Stomach (tissue), 9 donors: ENCODE data around the gene PTPRM. TPM values are rescaled to one million over a fixed set of nuclear protein-coding genes. Genes with fewer than 3 reads are reported as not detected.
A peak's percentile ranks its signal among the peaks of the same experiment; 100 is the strongest.

Experiments
- DNase-seq, 2 donors: peaks; one replicate each; pipeline versions ENCODE4 v3.0.0 to v3.0.0-alpha.2; 2013 to 2019
- H3K27ac ChIP-seq, 5 donors: fragments of 200-600 bp in 4 of 5; sonication (generic) in 4 of 5; one replicate each; pipeline ENCODE4 v1.5.1; 2013 to 2019; ENCODE audit warnings: mild to moderate bottlenecking in 1 of 5, moderate library complexity in 1 of 5
- H3K27me3 ChIP-seq, 3 donors: fragments of 200-600 bp; sonication (generic); one replicate each; pipeline ENCODE4 v1.5.1; 2017 to 2019; ENCODE audit warnings: mixed run types in 1 of 3
- H3K36me3 ChIP-seq, 4 donors: fragments of 200-600 bp; sonication (generic); 1 replicate in 3 of 4; 2 replicates in 1 of 4; pipeline ENCODE4 v1.5.1; 2016 to 2019
- H3K4me1 ChIP-seq, 4 donors: fragments of 200-600 bp; sonication (generic); one replicate each; pipeline ENCODE4 v1.5.1; 2016 to 2019
- H3K4me3 ChIP-seq, 4 donors: fragments of 200-600 bp; sonication (generic) in 3 of 4; one replicate each; pipeline ENCODE4 v1.5.1; 2016 to 2019; ENCODE audit warnings: mild to moderate bottlenecking in 1 of 4
- H3K9me3 ChIP-seq, 4 donors: fragments of 200-600 bp; sonication (generic); one replicate each; pipeline ENCODE4 v1.5.1; 2016 to 2019
- CTCF ChIP-seq, 7 experiments: fragments of 450-650 bp in 4 of 7; fragments of 200-600 bp in 3 of 7; sonication (generic) in 3 of 7; IDR thresholded peaks; one replicate each; pipeline ENCODE4 v1.5.1; 2016 to 2019; ENCODE audit warnings: antibody characterized with exemption in 7 of 7, control low read depth in 2 of 7, mild to moderate bottlenecking in 1 of 7
- EP300 ChIP-seq: sonication (generic); formaldehyde crosslinking; IDR thresholded peaks from one replicate; pipeline ENCODE4 v1.6.1; 2017; ENCODE audit warnings: antibody characterized with exemption
- POLR2A ChIP-seq, 4 donors: fragments of 450-650 bp; IDR thresholded peaks; one replicate each; pipeline ENCODE4 v1.6.1; 2016; ENCODE audit warnings: antibody characterized with exemption in 4 of 4, control low read depth in 2 of 4, mild to moderate bottlenecking in 1 of 4, moderate library complexity in 1 of 4
- POLR2AphosphoS5 ChIP-seq, 3 donors: sonication (generic); formaldehyde crosslinking; IDR thresholded peaks; one replicate each; pipeline ENCODE4 v1.6.1; 2016; ENCODE audit warnings: antibody characterized with exemption in 3 of 3
- WGBS, 5 donors: extraction: QIAGEN DNeasy Blood & Tissue Kit in 3 of 5; methylation state at CpG; one replicate each; pipeline versions ENCODE4 v1.1.5 to v1.1.7; 2013 to 2018; 5-methylcytosine and 5-hydroxymethylcytosine counted together
- intact Hi-C: fragments of 100-400 bp; cut with DNase I; formaldehyde crosslinking; loops from one replicate; pipeline ENCODE4 v1.15.1; 2023; ENCODE audit warnings: low total_unique reads
- polyA plus RNA-seq, 3 donors: library from polyadenylated mRNA; stranded (reverse); fragments of 200-250 nt; gene quantifications; one replicate each; pipeline ENCODE4 v1.2.3, GENCODE V29; 2013
- total RNA-seq, 5 donors: library from RNA; depleted of rRNA; stranded (reverse); fragments of >200 nt; gene quantifications; one replicate each; pipeline versions ENCODE4 v1.1.0 to v1.2.3, GENCODE V29; 2014 to 2016
- donor health status: healthy with polysubstance abuse.
- donor health status: Bipolar disorder and iron deficiency.
- donor health status: healthy.

Gene PTPRM
- total and polyA plus RNA-seq, 8 donors, result 7.5 to 246 (median 58.2) TPM

GRCh38 chr18:8252371-8252770 lies 685.3 kb downstream of the PTPRM start:
- H3K27ac ChIP-seq, result no peak overlapping the region
- H3K4me3 ChIP-seq, result no peak overlapping the region
- TF ChIP-seq POLR2AphosphoS5 (IDR thresholded peaks at IDR 0.05), result no peak
- no peak for TF ChIP-seq EP300
- TF ChIP-seq CTCF (IDR thresholded peaks at IDR 0.05), result no peak
- no peak for TF ChIP-seq POLR2A (IDR thresholded peaks at IDR 0.05)
- DNase-seq, result no peak
- WGBS, 5 donors, result 95 to 98% (median 97%) methylated on average over 3 of the region's 3 CpGs
- no peaks in the 10 kb centered on the region for H3K9me3 ChIP-seq
- H3K4me1 ChIP-seq, result no peaks in the 10 kb centered on the region
- H3K36me3 ChIP-seq, result peaks cover 0 to 13% (median 6%) of the 10 kb centered on the region in 4 donors
- intact Hi-C loops, result no loop called here
- no peaks in the 10 kb centered on the region for H3K27me3 ChIP-seq

- Histone ChIP-seq H3K27me3 (no peaks in the 10 kb centered on the region), H3K27ac (no peak overlapping the region), H3K9me3 (no peaks in the 10 kb centered on the region), H3K36me3 (peaks cover 0 to 13% (median 8%) of the 10 kb centered on the region in 4 donors), H3K4me1 (no peaks in the 10 kb centered on the region), H3K4me3 (no peak overlapping the region)
- intact Hi-C loops, result no loop called here
- peak in 1 of 2 donors; percentile 19 for DNase-seq
- no peak for TF ChIP-seq EP300
- no peak for TF ChIP-seq POLR2AphosphoS5 (IDR thresholded peaks at IDR 0.05)
- TF ChIP-seq CTCF (IDR thresholded peaks at IDR 0.05), result no peak
- no peak for TF ChIP-seq POLR2A (IDR thresholded peaks at IDR 0.05)
- WGBS, 5 donors, result 79 to 100% (median 94%) methylated on average over 1 of the region's 1 CpG
Observed at GRCh38 chr18:8253944-8254343, 686.8 kb downstream of the PTPRM start.

GRCh38 chr18:8254654-8255053 lies 687.5 kb downstream of the PTPRM start:
- Histone ChIP-seq H3K4me3 (no peak overlapping the region), H3K36me3 (peaks cover 0 to 16% (median 8%) of the 10 kb centered on the region in 4 donors), H3K4me1 (no peaks in the 10 kb centered on the region), H3K27ac (no peak overlapping the region), H3K27me3 (no peaks in the 10 kb centered on the region), H3K9me3 (no peaks in the 10 kb centered on the region)
- DNase-seq, result peak in 1 of 2 donors; percentile 49
- TF ChIP-seq EP300 (no peak), POLR2A (IDR thresholded peaks at IDR 0.05) (no peak), CTCF (IDR thresholded peaks at IDR 0.05) (no peak), POLR2AphosphoS5 (IDR thresholded peaks at IDR 0.05) (no peak)
- WGBS, 5 donors, result 75 to 81% (median 78%) methylated on average over 2 of the region's 2 CpGs
- intact Hi-C loops, result no loop called here

GRCh38 chr18:8257851-8258434 lies 690.8 kb downstream of the PTPRM start:
- no peaks in the 10 kb centered on the region for H3K9me3 ChIP-seq
- no peaks in the 10 kb centered on the region for H3K27me3 ChIP-seq
- no peaks in the 10 kb centered on the region for H3K4me1 ChIP-seq
- H3K36me3 ChIP-seq, result peaks cover 0 to 25% (median 7%) of the 10 kb centered on the region in 4 donors
- intact Hi-C loops, result no loop called here
- H3K27ac ChIP-seq, result no peak overlapping the region
- peak in 1 of 2 donors; percentile 7 for DNase-seq
- H3K4me3 ChIP-seq, result no peak overlapping the region
- 80 to 90% (median 84%) methylated on average over 5 of the region's 5 CpGs for WGBS, 5 donors
- TF ChIP-seq EP300 (no peak), CTCF (IDR thresholded peaks at IDR 0.05) (no peak), POLR2AphosphoS5 (IDR thresholded peaks at IDR 0.05) (no peak), POLR2A (IDR thresholded peaks at IDR 0.05) (no peak)
